Skeletal muscle tissue (tissue), 4 donors: ENCODE measurements around the gene FAM53A. TPM values are rescaled to one million over a fixed set of nuclear protein-coding genes. Genes with fewer than 3 reads are reported as not detected.
A peak's percentile ranks its signal among the peaks of the same experiment; 100 is the strongest.

ENCODE experiments used
- H3K27ac ChIP-seq: one replicate; pipeline ENCODE4 v1.7.0; 2013; ENCODE audit warnings: mild to moderate bottlenecking, low read depth, low read length, inconsistent platforms
- H3K27me3 ChIP-seq, 3 donors: one replicate each; pipeline ENCODE4 v1.7.0; 2013; ENCODE audit warnings: low read length in 3 of 3; ENCODE audit not compliant: control insufficient read depth in 3 of 3, insufficient read depth in 3 of 3
- H3K36me3 ChIP-seq, 3 donors: one replicate each; pipeline ENCODE4 v1.7.0; 2013; ENCODE audit warnings: low read length in 3 of 3; ENCODE audit not compliant: control insufficient read depth in 3 of 3, insufficient read depth in 3 of 3
- H3K4me1 ChIP-seq, 3 donors: one replicate each; pipeline ENCODE4 v1.7.0; 2013; ENCODE audit warnings: low read length in 3 of 3, mild to moderate bottlenecking in 3 of 3; ENCODE audit not compliant: control insufficient read depth in 3 of 3, insufficient read depth in 3 of 3
- H3K4me3 ChIP-seq, 3 donors: one replicate each; pipeline ENCODE4 v1.7.0; 2013; ENCODE audit warnings: low read length in 3 of 3
- H3K9ac ChIP-seq, 3 donors: one replicate each; pipeline ENCODE4 v1.7.0; 2013; ENCODE audit warnings: low read length in 3 of 3, mild to moderate bottlenecking in 3 of 3, moderate library complexity in 2 of 3, low read depth in 1 of 3
- H3K9me3 ChIP-seq, 3 donors: one replicate each; pipeline ENCODE4 v1.7.0; 2013; ENCODE audit warnings: low read length in 3 of 3; ENCODE audit not compliant: control insufficient read depth in 3 of 3
- total RNA-seq: library from RNA; depleted of rRNA; stranded (reverse); fragments of >200 nt; gene quantifications from one replicate; pipeline ENCODE4 v1.2.3, GENCODE V29; 2014
- donor health status: Osteomylitis.

The FAM53A gene
- total RNA-seq, 1 donor from 2014 or later = 0.52 TPM

GRCh38 chr4:1616557-1616930 is 67.6 kb downstream of the FAM53A start:
- Histone ChIP-seq H3K4me1 (peaks cover 0 to 9% (median 0%) of the 10 kb centered on the region in 3 donors), H3K4me3 (peak overlapping the region in 1 of 3 donors; percentile 4), H3K9ac (peak overlapping the region in 1 of 3 donors; percentile 62), H3K27me3 (no peaks in the 10 kb centered on the region), H3K36me3 (no peaks in the 10 kb centered on the region), H3K9me3 (peaks cover 0 to 6% (median 0%) of the 10 kb centered on the region in 3 donors), H3K27ac (no peak overlapping the region)

- Histone ChIP-seq H3K4me1 (peaks cover 0 to 9% (median 0%) of the 10 kb centered on the region in 3 donors), H3K9ac (peak overlapping the region in 1 of 3 donors; percentile 62), H3K27ac (no peak overlapping the region), H3K27me3 (no peaks in the 10 kb centered on the region), H3K9me3 (peaks cover 0 to 6% (median 0%) of the 10 kb centered on the region in 3 donors), H3K36me3 (no peaks in the 10 kb centered on the region), H3K4me3 (peak overlapping the region in 1 of 3 donors; percentile 4)
Measured at GRCh38 chr4:1615786-1616556, 68.1 kb downstream of the FAM53A start.

GRCh38 chr4:1614854-1615595 is 69.1 kb downstream of the FAM53A start:
- Histone ChIP-seq H3K27ac (no peak overlapping the region), H3K4me3 (no peak overlapping the region), H3K27me3 (no peaks in the 10 kb centered on the region), H3K4me1 (peaks cover 0 to 9% (median 0%) of the 10 kb centered on the region in 3 donors), H3K9ac (no peak overlapping the region), H3K36me3 (no peaks in the 10 kb centered on the region), H3K9me3 (peaks cover 0 to 6% (median 0%) of the 10 kb centered on the region in 3 donors)

DNA sequence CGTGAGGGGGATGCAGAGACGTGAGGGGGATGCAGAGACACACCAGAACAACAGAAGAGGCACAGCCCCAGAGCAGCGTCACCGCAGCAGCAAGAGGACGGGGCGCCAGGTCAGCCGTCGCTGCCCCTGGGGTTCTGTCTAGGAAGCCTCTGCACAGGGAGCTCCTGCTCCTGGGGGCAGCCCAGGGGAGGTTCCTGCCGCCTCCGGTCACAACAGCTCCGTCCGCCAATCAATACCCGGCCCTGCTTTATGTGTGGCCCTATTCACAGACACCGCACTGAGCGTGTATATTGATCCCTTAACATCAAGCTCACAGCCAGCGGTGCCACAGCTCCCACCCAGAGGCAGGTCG is 69.6 kb downstream of the FAM53A start:
- no peak overlapping the region for H3K27ac ChIP-seq
- no peak overlapping the region for H3K4me3 ChIP-seq
- no peaks in the 10 kb centered on the region for H3K36me3 ChIP-seq

DNA sequence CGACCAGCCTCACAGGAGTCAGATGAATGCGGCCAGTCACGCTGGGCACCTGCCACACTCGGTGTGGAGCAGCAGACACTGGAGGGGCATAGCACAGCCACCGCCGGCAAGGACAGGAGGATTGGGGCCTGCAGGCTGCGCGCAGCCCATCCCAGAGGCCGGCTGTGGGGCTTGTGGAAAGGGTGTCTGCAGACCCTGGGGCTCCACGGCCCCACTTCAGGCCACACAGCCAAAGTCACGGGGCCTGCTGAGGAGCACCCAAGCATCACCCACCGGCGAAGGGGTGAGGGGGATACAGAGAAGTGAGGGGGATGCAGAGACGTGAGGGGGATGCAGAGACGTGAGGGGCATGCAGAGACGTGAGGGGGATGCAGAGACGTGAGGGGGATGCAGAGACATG is 70.1 kb downstream of the FAM53A start:
- no peak overlapping the region for H3K4me3 ChIP-seq
- H3K27me3 ChIP-seq = no peaks in the 10 kb centered on the region
- no peak overlapping the region for H3K9ac ChIP-seq

More for the DNA sequence above, 69.6 kb downstream of the FAM53A start:
- Histone ChIP-seq H3K9me3 (peaks cover 0 to 6% (median 0%) of the 10 kb centered on the region in 3 donors), H3K4me1 (peaks cover 0 to 9% (median 0%) of the 10 kb centered on the region in 3 donors), H3K27me3 (no peaks in the 10 kb centered on the region), H3K9ac (no peak overlapping the region)

DNA sequence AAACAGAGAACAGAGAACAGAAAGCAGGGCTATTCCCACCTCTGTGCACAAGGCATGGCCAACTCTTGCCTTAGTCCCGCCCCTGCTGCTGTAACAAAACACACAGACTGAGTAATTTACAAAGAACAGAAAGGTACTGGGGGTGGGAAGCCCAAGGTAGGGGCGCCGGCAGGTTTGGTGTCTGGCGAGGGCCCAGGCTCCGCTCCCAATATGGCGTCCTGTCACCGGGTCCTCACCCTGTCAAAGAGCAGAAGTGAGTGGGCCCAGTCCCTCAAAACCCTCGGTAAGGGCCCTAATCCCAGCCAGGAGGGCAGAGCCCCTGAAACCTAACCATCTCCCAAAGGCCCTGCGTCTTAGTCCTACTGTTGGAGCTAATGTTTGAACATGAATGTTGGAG is 71.0 kb downstream of the FAM53A start:
- H3K4me1 ChIP-seq = peaks cover 0 to 9% (median 0%) of the 10 kb centered on the region in 3 donors
- no peak overlapping the region for H3K9ac ChIP-seq
- no peaks in the 10 kb centered on the region for H3K27me3 ChIP-seq
- H3K36me3 ChIP-seq = no peaks in the 10 kb centered on the region
- peaks cover 0 to 6% (median 0%) of the 10 kb centered on the region in 3 donors for H3K9me3 ChIP-seq
- no peak overlapping the region for H3K27ac ChIP-seq
- H3K4me3 ChIP-seq = no peak overlapping the region

More for the DNA sequence above, 70.1 kb downstream of the FAM53A start:
- no peaks in the 10 kb centered on the region for H3K36me3 ChIP-seq
- H3K9me3 ChIP-seq = peaks cover 0 to 6% (median 0%) of the 10 kb centered on the region in 3 donors
- H3K4me1 ChIP-seq = peaks cover 0 to 9% (median 0%) of the 10 kb centered on the region in 3 donors
- no peak overlapping the region for H3K27ac ChIP-seq

GRCh38 chr4:1612278-1613098 is 71.6 kb downstream of the FAM53A start:
- Histone ChIP-seq H3K9me3 (peaks cover 0 to under 1% (median 0%) of the 10 kb centered on the region in 3 donors), H3K36me3 (no peaks in the 10 kb centered on the region), H3K4me1 (peaks cover 0 to 9% (median 0%) of the 10 kb centered on the region in 3 donors), H3K4me3 (no peak overlapping the region), H3K27ac (no peak overlapping the region), H3K27me3 (peaks cover 0 to under 1% (median 0%) of the 10 kb centered on the region in 3 donors), H3K9ac (no peak overlapping the region)

GRCh38 chr4:1611501-1611870 is 72.6 kb downstream of the FAM53A start:
- no peak overlapping the region for H3K4me3 ChIP-seq
- peaks cover 0 to 7% (median 0%) of the 10 kb centered on the region in 3 donors for H3K4me1 ChIP-seq
- H3K9me3 ChIP-seq = no peaks in the 10 kb centered on the region
- no peak overlapping the region for H3K27ac ChIP-seq
- no peak overlapping the region for H3K9ac ChIP-seq
- no peaks in the 10 kb centered on the region for H3K36me3 ChIP-seq
- H3K27me3 ChIP-seq = peaks cover 3 to 6% (median 3%) of the 10 kb centered on the region in 3 donors

DNA sequence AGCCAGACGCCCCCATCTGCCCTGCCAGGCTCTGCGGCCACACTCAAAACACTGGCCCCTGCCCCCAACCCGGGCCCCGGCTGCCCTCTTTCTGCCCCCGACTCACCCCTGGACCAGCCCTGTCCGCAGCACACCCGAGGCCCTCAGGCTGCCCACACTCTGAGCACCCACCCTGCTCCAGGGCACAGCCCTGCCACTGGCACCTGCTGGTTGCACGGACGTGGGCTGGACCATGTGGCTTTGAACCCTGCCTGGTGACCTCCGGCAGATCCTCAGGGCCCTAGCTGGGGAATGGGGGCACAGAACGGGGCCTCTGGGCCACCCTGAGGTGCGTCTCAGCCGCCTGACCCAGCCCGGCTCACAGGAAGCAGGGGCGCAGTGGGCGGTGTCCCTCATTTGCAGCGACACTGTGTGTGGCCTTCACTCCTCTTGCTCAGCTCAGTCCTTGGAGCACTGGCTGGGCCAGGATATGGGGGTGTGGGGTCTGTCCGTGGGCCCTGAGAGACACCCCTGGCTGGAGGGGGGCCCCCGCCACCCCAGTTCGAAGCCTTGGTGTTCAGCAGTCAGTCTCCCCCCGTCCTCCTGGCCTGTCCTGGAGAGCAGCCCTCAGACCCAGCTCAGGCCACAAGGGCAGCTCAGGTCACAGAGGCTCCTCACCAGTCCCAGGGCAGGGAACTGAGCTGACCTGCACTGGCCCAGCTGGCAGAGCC is 73.2 kb downstream of the FAM53A start:
- H3K27ac ChIP-seq = no peak overlapping the region
- H3K9ac ChIP-seq = no peak overlapping the region
- H3K4me1 ChIP-seq = peaks cover 0 to 2% (median 0%) of the 10 kb centered on the region in 3 donors
- peaks cover 3 to 8% (median 6%) of the 10 kb centered on the region in 3 donors for H3K27me3 ChIP-seq
- no peak overlapping the region for H3K4me3 ChIP-seq
- no peaks in the 10 kb centered on the region for H3K36me3 ChIP-seq
- H3K9me3 ChIP-seq = no peaks in the 10 kb centered on the region
